Testis (tissue), 2 donors: ENCODE data around the gene CDKAL1.

Experiments
- CTCF ChIP-seq, 3 experiments: fragments of 450-650 bp in 2 of 3; fragments of 200-600 bp in 1 of 3; sonication (generic) in 1 of 3; IDR thresholded peaks; one replicate each; pipeline ENCODE4 v1.5.1; 2016 to 2019; ENCODE audit warnings: antibody characterized with exemption in 3 of 3, mild to moderate bottlenecking in 2 of 3, moderate library complexity in 1 of 3
- POLR2A ChIP-seq: fragments of 450-650 bp; IDR thresholded peaks from one replicate; pipeline ENCODE4 v1.6.1; 2017; ENCODE audit warnings: antibody characterized with exemption, mild to moderate bottlenecking, moderate library complexity

- TF ChIP-seq CTCF (IDR thresholded peaks at IDR 0.05) (no peak), POLR2A (no peak)
Measured at GRCh38 chr6:21045135-21045700, 511.0 kb downstream of the CDKAL1 start.
